Mononuclear cell (primary cell): Measurements from ENCODE around the gene TBC1D24. TPM values are rescaled to one million over a fixed set of nuclear protein-coding genes. Genes with fewer than 3 reads are reported as not detected.
"Not testable (repeated sequence)": the region's sequence is repeated elsewhere in the genome, so short reads cannot be mapped to it uniquely, and the experiment has no call there.

Experiments used
- H3K27me3 ChIP-seq: 2 replicates; pipeline ENCODE4 v1.6.0; 2011; ENCODE audit warnings: low read length, control low read depth; ENCODE audit not compliant: insufficient read depth
- H3K4me1 ChIP-seq: 2 replicates; pipeline ENCODE4 v1.5.1; 2011; ENCODE audit warnings: mild to moderate bottlenecking, low read length, control low read depth; ENCODE audit not compliant: insufficient read depth
- H3K4me3 ChIP-seq: 2 replicates; pipeline ENCODE4 v1.5.1; 2011; ENCODE audit warnings: mild to moderate bottlenecking, low read length, moderate library complexity
- H3K9me3 ChIP-seq: 2 replicates; pipeline ENCODE4 v1.5.1; 2011; ENCODE audit warnings: low read depth, mild to moderate bottlenecking, control low read depth, low read length
- total RNA-seq: library from RNA; depleted of rRNA; stranded (reverse); fragments of >200 nt; gene quantifications from one replicate; pipeline ENCODE4 v1.2.3, GENCODE V29; 2012

The TBC1D24 gene
- total RNA-seq, 1 donor = 2.1 TPM

GRCh38 chr16:2438121-2438520, 36.8 kb upstream of the TBC1D24 start:
- Histone ChIP-seq H3K4me3 (no peak overlapping the region), H3K9me3 (no peaks in the 10 kb centered on the region), H3K27me3 (no peaks in the 10 kb centered on the region), H3K4me1 (no peaks in the 10 kb centered on the region)

- Histone ChIP-seq H3K27me3 (no peaks in the 10 kb centered on the region), H3K9me3 (no peaks in the 10 kb centered on the region), H3K4me1 (no peaks in the 10 kb centered on the region), H3K4me3 (no peak overlapping the region)
Observed at GRCh38 chr16:2439598-2439997, 35.3 kb upstream of the TBC1D24 start.

- not testable (repeated sequence) for H3K27me3 ChIP-seq, H3K4me3 ChIP-seq, H3K4me1 ChIP-seq, H3K9me3 ChIP-seq
Observed at GRCh38 chr16:2441143-2441804, 33.7 kb upstream of the TBC1D24 start.

- Histone ChIP-seq H3K27me3 (no peaks in the 10 kb centered on the region), H3K4me1 (no peaks in the 10 kb centered on the region), H3K4me3 (no peak overlapping the region), H3K9me3 (no peaks in the 10 kb centered on the region)
Observed at GRCh38 chr16:2443555-2443954, 31.4 kb upstream of the TBC1D24 start.

- Histone ChIP-seq H3K4me3 (no peak overlapping the region), H3K4me1 (no peaks in the 10 kb centered on the region), H3K27me3 (no peaks in the 10 kb centered on the region), H3K9me3 (no peaks in the 10 kb centered on the region)
Observed at GRCh38 chr16:2447920-2448583, 26.9 kb upstream of the TBC1D24 start.

GRCh38 chr16:2449118-2449517, 25.8 kb upstream of the TBC1D24 start:
- H3K4me1 ChIP-seq = no peaks in the 10 kb centered on the region
- H3K9me3 ChIP-seq = no peaks in the 10 kb centered on the region
- H3K4me3 ChIP-seq = no peak overlapping the region
- H3K27me3 ChIP-seq = no peaks in the 10 kb centered on the region

GRCh38 chr16:2450535-2450934, 24.4 kb upstream of the TBC1D24 start:
- no peak overlapping the region for H3K4me3 ChIP-seq
- H3K4me1 ChIP-seq = no peaks in the 10 kb centered on the region
- H3K27me3 ChIP-seq = no peaks in the 10 kb centered on the region

GRCh38 chr16:2450975-2451381, 23.9 kb upstream of the TBC1D24 start:
- Histone ChIP-seq H3K4me1 (no peaks in the 10 kb centered on the region), H3K4me3 (no peak overlapping the region), H3K27me3 (no peaks in the 10 kb centered on the region), H3K9me3 (no peaks in the 10 kb centered on the region)

More at GRCh38 chr16:2450535-2450934, 24.4 kb upstream of the TBC1D24 start:
- H3K9me3 ChIP-seq = no peaks in the 10 kb centered on the region

- H3K4me3 ChIP-seq = no peak overlapping the region
Observed at GRCh38 chr16:2451851-2452320, 23.0 kb upstream of the TBC1D24 start.

GRCh38 chr16:2452650-2453049, 22.3 kb upstream of the TBC1D24 start:
- no peak overlapping the region for H3K4me3 ChIP-seq
- no peaks in the 10 kb centered on the region for H3K9me3 ChIP-seq
- no peaks in the 10 kb centered on the region for H3K4me1 ChIP-seq
- H3K27me3 ChIP-seq = no peaks in the 10 kb centered on the region

More at GRCh38 chr16:2451851-2452320, 23.0 kb upstream of the TBC1D24 start:
- H3K4me1 ChIP-seq = no peaks in the 10 kb centered on the region
- no peaks in the 10 kb centered on the region for H3K27me3 ChIP-seq
- H3K9me3 ChIP-seq = no peaks in the 10 kb centered on the region

GRCh38 chr16:2455081-2455845, 19.7 kb upstream of the TBC1D24 start:
- Histone ChIP-seq H3K4me1 (peaks cover 7% of the 10 kb centered on the region), H3K4me3 (no peak overlapping the region), H3K9me3 (no peaks in the 10 kb centered on the region), H3K27me3 (no peaks in the 10 kb centered on the region)

- H3K4me3 ChIP-seq = no peak overlapping the region
- peaks cover 11% of the 10 kb centered on the region for H3K4me1 ChIP-seq
- no peaks in the 10 kb centered on the region for H3K27me3 ChIP-seq
- no peaks in the 10 kb centered on the region for H3K9me3 ChIP-seq
Observed at GRCh38 chr16:2456551-2457153, 18.3 kb upstream of the TBC1D24 start.

GRCh38 chr16:2457267-2457666, 17.7 kb upstream of the TBC1D24 start:
- Histone ChIP-seq H3K9me3 (no peaks in the 10 kb centered on the region), H3K4me1 (peaks cover 11% of the 10 kb centered on the region), H3K4me3 (no peak overlapping the region), H3K27me3 (no peaks in the 10 kb centered on the region)

- no peaks in the 10 kb centered on the region for H3K27me3 ChIP-seq
- H3K9me3 ChIP-seq = no peaks in the 10 kb centered on the region
- H3K4me3 ChIP-seq = no peak overlapping the region
- H3K4me1 ChIP-seq = peaks cover 11% of the 10 kb centered on the region
Observed at GRCh38 chr16:2457946-2458345, 17.0 kb upstream of the TBC1D24 start.
